Subcutaneous abdominal adipose tissue (tissue), 5 donors: ENCODE data around the gene CCN2.

Source experiments
- H3K27ac ChIP-seq: one replicate; pipeline ENCODE4 v1.7.0; 2013; ENCODE audit warnings: low read depth, mild to moderate bottlenecking, inconsistent platforms, low read length, moderate library complexity
- H3K27me3 ChIP-seq, 5 donors: one replicate each; pipeline ENCODE4 v1.7.0; 2013; ENCODE audit warnings: low read length in 5 of 5, inconsistent platforms in 1 of 5; ENCODE audit not compliant: control insufficient read depth in 5 of 5, insufficient read depth in 4 of 5
- H3K36me3 ChIP-seq, 5 donors: one replicate each; pipeline ENCODE4 v1.7.0; 2013; ENCODE audit warnings: low read length in 5 of 5; ENCODE audit not compliant: control insufficient read depth in 5 of 5, insufficient read depth in 5 of 5
- H3K4me1 ChIP-seq, 5 donors: one replicate each; pipeline ENCODE4 v1.7.0; 2013; ENCODE audit warnings: low read length in 5 of 5, mild to moderate bottlenecking in 3 of 5, moderate library complexity in 1 of 5; ENCODE audit not compliant: control insufficient read depth in 5 of 5, insufficient read depth in 5 of 5
- H3K4me3 ChIP-seq, 5 donors: one replicate each; pipeline ENCODE4 v1.7.0; 2013; ENCODE audit warnings: low read length in 5 of 5, low read depth in 1 of 5
- H3K9ac ChIP-seq, 5 donors: one replicate each; pipeline ENCODE4 v1.7.0; 2013; ENCODE audit warnings: low read length in 5 of 5, mild to moderate bottlenecking in 4 of 5, moderate library complexity in 3 of 5
- H3K9me3 ChIP-seq, 5 donors: one replicate each; pipeline ENCODE4 v1.7.0; 2013; ENCODE audit warnings: low read length in 5 of 5; ENCODE audit not compliant: control insufficient read depth in 5 of 5
- donor health status: healthy.
- donor health status: healthy.
- donor health status: healthy.
- donor health status: healthy.
- donor health status: healthy.

The CCN2 gene

GRCh38 chr6:131967948-131968347, 16.8 kb upstream of the CCN2 start:
- Histone ChIP-seq H3K36me3 (no peaks in the 10 kb centered on the region), H3K4me3 (no peak overlapping the region), H3K4me1 (no peaks in the 10 kb centered on the region), H3K27me3 (no peaks in the 10 kb centered on the region), H3K9ac (no peak overlapping the region), H3K27ac (no peak overlapping the region), H3K9me3 (no peaks in the 10 kb centered on the region)

GRCh38 chr6:131966443-131966842, 15.3 kb upstream of the CCN2 start:
- no peak overlapping the region for H3K27ac ChIP-seq
- no peaks in the 10 kb centered on the region for H3K4me1 ChIP-seq

DNA sequence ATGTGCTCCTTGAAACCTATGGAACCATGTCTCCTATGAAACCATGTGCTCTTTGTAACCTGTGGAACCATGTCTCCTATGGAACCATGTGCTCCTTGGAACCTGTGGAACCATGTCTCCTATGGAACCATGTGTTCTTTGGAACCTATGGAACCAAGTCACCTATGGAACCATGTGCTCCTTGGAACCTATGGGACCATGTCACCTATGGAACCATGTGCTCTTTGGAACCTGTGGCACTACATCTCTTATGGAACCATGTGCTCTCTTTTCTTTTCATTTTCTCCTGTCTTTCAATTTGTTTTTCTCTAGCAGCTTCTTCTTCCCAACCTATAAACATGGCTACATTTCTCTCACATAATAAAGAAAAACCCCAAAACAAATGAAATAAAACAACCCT, 11.9 kb upstream of the CCN2 start:
- Histone ChIP-seq H3K9me3 (no peaks in the 10 kb centered on the region), H3K27me3 (no peaks in the 10 kb centered on the region), H3K36me3 (no peaks in the 10 kb centered on the region), H3K27ac (no peak overlapping the region), H3K4me3 (no peak overlapping the region), H3K4me1 (no peaks in the 10 kb centered on the region), H3K9ac (no peak overlapping the region)

More at GRCh38 chr6:131966443-131966842, 15.3 kb upstream of the CCN2 start:
- Histone ChIP-seq H3K27me3 (no peaks in the 10 kb centered on the region), H3K9ac (no peak overlapping the region), H3K36me3 (no peaks in the 10 kb centered on the region), H3K9me3 (no peaks in the 10 kb centered on the region), H3K4me3 (no peak overlapping the region)

DNA sequence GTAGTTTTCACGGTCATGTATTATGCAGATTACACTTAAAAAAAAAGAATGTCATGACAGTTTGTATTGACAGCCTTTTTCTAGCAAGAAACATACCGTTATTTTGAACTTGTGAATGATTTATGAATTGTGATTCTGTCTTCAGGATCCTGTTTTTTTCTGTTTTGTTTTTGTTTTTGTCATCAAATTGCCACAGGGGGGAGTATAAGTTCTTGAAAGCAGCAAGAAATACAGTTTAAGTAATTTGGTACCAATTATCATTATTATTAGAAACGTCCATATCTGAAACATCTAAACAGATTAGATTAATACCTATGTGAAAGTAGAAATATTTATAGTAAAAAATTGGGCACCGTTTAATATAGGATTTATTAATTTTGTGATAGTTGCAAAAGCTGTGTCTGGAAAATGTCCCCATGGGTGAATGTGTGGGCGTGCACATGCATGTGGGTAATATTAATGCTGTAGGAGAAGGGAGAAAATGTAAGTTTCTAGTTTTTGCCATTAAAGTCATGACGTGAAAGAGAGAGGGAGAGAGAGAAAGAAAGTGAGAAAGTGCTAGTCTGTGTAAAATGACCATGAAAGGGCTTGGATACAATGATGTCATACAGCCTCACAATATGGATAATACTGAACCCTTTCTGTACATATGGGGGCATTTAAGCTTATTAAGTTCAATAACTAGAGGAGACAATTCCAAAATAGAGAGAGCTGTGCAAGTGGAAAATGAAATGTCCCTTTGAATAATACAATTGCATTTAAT, 9.4 kb upstream of the CCN2 start:
- Histone ChIP-seq H3K4me3 (no peak overlapping the region), H3K27ac (no peak overlapping the region), H3K27me3 (no peaks in the 10 kb centered on the region), H3K9me3 (no peaks in the 10 kb centered on the region), H3K4me1 (peaks cover 0 to 1% (median 0%) of the 10 kb centered on the region in 5 donors), H3K36me3 (no peaks in the 10 kb centered on the region), H3K9ac (no peak overlapping the region)

DNA sequence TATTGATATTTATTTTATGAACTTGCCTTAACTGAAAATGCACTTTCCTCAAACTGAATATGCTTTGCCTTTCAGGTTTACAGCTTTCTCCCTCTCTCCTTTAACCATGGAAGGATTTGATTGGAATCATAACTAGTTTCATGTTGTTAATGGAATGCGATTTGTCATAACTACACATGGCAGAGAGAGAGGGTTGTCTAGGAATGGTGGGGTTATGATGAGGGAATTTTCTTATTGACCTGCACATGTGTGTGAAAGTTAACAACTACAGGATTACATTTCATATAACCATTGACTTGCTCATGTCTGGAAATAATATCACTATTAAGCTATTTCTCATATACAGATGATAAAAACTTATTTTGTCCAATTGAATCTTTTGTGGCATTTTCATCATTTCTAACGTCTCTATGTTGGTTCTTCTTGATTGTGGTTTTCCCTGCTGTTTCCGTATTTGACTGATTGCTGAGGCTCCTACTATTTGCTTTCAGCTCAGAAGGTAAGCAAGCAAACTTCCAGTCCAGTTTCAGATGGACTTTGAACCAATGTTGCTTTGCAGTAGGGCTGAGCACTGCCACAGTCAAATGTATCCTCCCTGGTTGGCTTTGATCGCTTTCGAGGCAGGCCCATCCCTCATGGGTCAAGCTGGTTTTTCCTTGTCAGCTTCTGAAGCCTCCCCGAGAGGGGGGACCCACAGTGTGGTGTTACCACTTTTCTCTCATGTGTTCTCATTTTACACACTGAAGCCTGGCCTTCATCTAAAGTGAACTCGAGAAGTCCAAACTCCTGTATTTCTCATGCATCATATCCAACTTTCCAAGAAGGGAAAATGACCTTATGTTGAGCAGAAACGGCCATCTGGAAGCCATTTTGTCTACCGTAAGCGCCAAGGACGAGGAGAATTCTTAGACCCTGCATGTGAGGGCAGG, 7.6 kb upstream of the CCN2 start:
- H3K4me3 ChIP-seq: no peak overlapping the region
- no peaks in the 10 kb centered on the region for H3K36me3 ChIP-seq
- peaks cover 1 to 17% (median 9%) of the 10 kb centered on the region in 5 donors for H3K4me1 ChIP-seq
- H3K27me3 ChIP-seq: no peaks in the 10 kb centered on the region
- H3K27ac ChIP-seq: no peak overlapping the region
- no peaks in the 10 kb centered on the region for H3K9me3 ChIP-seq
- H3K9ac ChIP-seq: no peak overlapping the region

- H3K9me3 ChIP-seq: no peaks in the 10 kb centered on the region
- no peak overlapping the region for H3K27ac ChIP-seq
- no peak overlapping the region for H3K4me3 ChIP-seq
- H3K9ac ChIP-seq: no peak overlapping the region
- no peaks in the 10 kb centered on the region for H3K36me3 ChIP-seq
- H3K4me1 ChIP-seq: peaks cover 1 to 18% (median 9%) of the 10 kb centered on the region in 5 donors
- no peaks in the 10 kb centered on the region for H3K27me3 ChIP-seq
Observed at GRCh38 chr6:131958095-131958494, 6.9 kb upstream of the CCN2 start.

GRCh38 chr6:131955876-131956275, 4.7 kb upstream of the CCN2 start:
- Histone ChIP-seq H3K27me3 (no peaks in the 10 kb centered on the region), H3K4me1 (peaks cover 1 to 30% (median 17%) of the 10 kb centered on the region in 5 donors), H3K9me3 (no peaks in the 10 kb centered on the region), H3K4me3 (no peak overlapping the region), H3K36me3 (no peaks in the 10 kb centered on the region), H3K9ac (no peak overlapping the region), H3K27ac (no peak overlapping the region)

DNA sequence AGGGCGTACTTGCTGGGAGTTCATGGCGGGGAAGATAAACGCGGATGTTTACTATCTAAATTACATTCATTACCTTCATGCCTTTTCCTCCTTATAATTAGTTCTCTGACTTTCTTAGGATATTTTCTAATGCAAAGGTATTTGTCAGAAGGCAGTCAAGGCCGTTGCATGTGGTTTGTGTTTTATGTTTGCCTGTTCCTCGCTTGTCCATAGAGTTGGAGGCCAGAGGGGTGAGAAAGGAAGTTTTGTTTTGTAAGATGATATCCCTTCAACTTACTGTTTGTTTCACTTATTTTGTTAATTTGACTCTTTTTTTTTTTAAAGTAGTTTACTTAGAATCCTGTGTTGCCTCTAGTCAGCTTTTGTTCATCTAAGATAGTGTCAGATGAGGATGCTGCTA, 4.0 kb upstream of the CCN2 start:
- H3K4me3 ChIP-seq: peak overlapping the region in 4 of 5 donors; percentile 17 to 50 (median 41)
- no peaks in the 10 kb centered on the region for H3K27me3 ChIP-seq
- peak overlapping the region; percentile 27 for H3K27ac ChIP-seq
- no peak overlapping the region for H3K9ac ChIP-seq
- H3K4me1 ChIP-seq: peaks cover 1 to 32% (median 19%) of the 10 kb centered on the region in 5 donors
- H3K9me3 ChIP-seq: no peaks in the 10 kb centered on the region
- no peaks in the 10 kb centered on the region for H3K36me3 ChIP-seq

GRCh38 chr6:131954775-131955107, 3.6 kb upstream of the CCN2 start:
- Histone ChIP-seq H3K4me1 (peaks cover 1 to 37% (median 23%) of the 10 kb centered on the region in 5 donors), H3K27me3 (no peaks in the 10 kb centered on the region), H3K9ac (no peak overlapping the region), H3K36me3 (no peaks in the 10 kb centered on the region), H3K4me3 (peak overlapping the region in 4 of 5 donors; percentile 17 to 50 (median 41)), H3K27ac (peak overlapping the region; percentile 27), H3K9me3 (no peaks in the 10 kb centered on the region)
